GM12891 (cell line): Measurements from ENCODE around the gene SUDS3.

Experiments
- POLR2A ChIP-seq: IDR thresholded peaks from 2 replicates; pipeline ENCODE4 v1.6.1; 2011; ENCODE audit warnings: low read depth, low read length, control low read depth
- POLR2AphosphoS5 ChIP-seq: IDR thresholded peaks from 2 replicates; pipeline ENCODE4 v1.6.1; 2011; ENCODE audit warnings: low read depth, low read length, control low read depth

GRCh38 chr12:118420673-118421072, 44.3 kb downstream of the SUDS3 start:
- TF ChIP-seq POLR2AphosphoS5: no peak
- no peak for TF ChIP-seq POLR2A
